Measurements from ENCODE around the gene DIABLO.

- TF ChIP-seq SRF (CRISPR knock-in tag; IDR thresholded peaks at IDR 0.05) (no peak), POLR2A (conservative IDR thresholded peaks at IDR 0.05) (0 out of 2 replicates have a peak, but pooled peaks have one; percentile 36), ZNF121 (CRISPR knock-in tag; conservative IDR thresholded peaks at IDR 0.05) (no peak), NR1H2 (CRISPR knock-in tag; IDR thresholded peaks at IDR 0.05) (no peak), SP1 (CRISPR knock-in tag; IDR thresholded peaks at IDR 0.05) (no peak), SAP30 (IDR thresholded peaks at IDR 0.05; ENCODE audit: borderline replicate concordance, insufficient read depth, low read depth, low read length, poor library complexity, severe bottlenecking) (no peak), ZC3H4 (CRISPR knock-in tag; IDR thresholded peaks at IDR 0.05; ENCODE audit: borderline replicate concordance) (no peak), MTF1 (CRISPR knock-in tag; IDR thresholded peaks at IDR 0.05; ENCODE audit: borderline replicate concordance) (no peak), SLC30A9 (CRISPR knock-in tag; IDR thresholded peaks at IDR 0.05) (no peak), TAF9B (IDR thresholded peaks at IDR 0.05; ENCODE audit: partially characterized antibody) (no peak), CTCF (IDR thresholded peaks at IDR 0.05 in 2 of 3, conservative IDR thresholded peaks at IDR 0.05 in 1 of 3; ENCODE audit: insufficient read depth in 2 of 3, low read depth in 1 of 3, low read length in 3 of 3) (no peak)
Observed at GRCh38 chr12:122206976-122207375, 18.9 kb downstream of the DIABLO start.
